Lung (tissue), 12 donors: ENCODE measurements around the gene CAMK4. TPM values are rescaled to one million over a fixed set of nuclear protein-coding genes. Genes with fewer than 3 reads are reported as not detected.

Source experiments
- ATAC-seq: fragments of 200-7000 bp; cut with Tn5 transposase; one replicate; pipeline ENCODE4 v1.9.1; 2020; ENCODE audit warnings: moderate number of reproducible peaks; ENCODE audit not compliant: insufficient read depth, low FRiP score
- DNase-seq, 3 donors: peaks; one replicate each; pipeline ENCODE4 v3.0.0-alpha.2; 2013 to 2017
- H3K27ac ChIP-seq, 2 donors: one replicate each; pipeline ENCODE4 v1.5.1; 2013; ENCODE audit warnings: mild to moderate bottlenecking in 2 of 2, moderate library complexity in 2 of 2, control low read depth in 1 of 2, inconsistent platforms in 1 of 2, low read depth in 1 of 2, low read length in 1 of 2
- H3K27me3 ChIP-seq, 3 donors: one replicate each; pipeline ENCODE4 v1.5.1; 2013; ENCODE audit warnings: low read length in 2 of 3; ENCODE audit not compliant: control insufficient read depth in 3 of 3, insufficient read depth in 3 of 3
- H3K36me3 ChIP-seq, 4 donors: one replicate each; pipeline ENCODE4 v1.5.1; 2013; ENCODE audit warnings: low read length in 4 of 4, mild to moderate bottlenecking in 1 of 4, moderate library complexity in 1 of 4; ENCODE audit not compliant: control insufficient read depth in 4 of 4, insufficient read depth in 4 of 4
- H3K4me1 ChIP-seq, 5 donors: one replicate each; pipeline ENCODE4 v1.5.1; 2013; ENCODE audit warnings: low read length in 5 of 5, mild to moderate bottlenecking in 2 of 5, moderate library complexity in 1 of 5; ENCODE audit not compliant: control insufficient read depth in 5 of 5, insufficient read depth in 5 of 5
- H3K4me3 ChIP-seq: one replicate; pipeline ENCODE4 v1.5.1; 2013; ENCODE audit warnings: mild to moderate bottlenecking, control low read depth, moderate library complexity
- H3K9ac ChIP-seq, 2 donors: one replicate each; pipeline ENCODE4 v1.5.1; 2013; ENCODE audit warnings: low read length in 2 of 2, control low read depth in 1 of 2; ENCODE audit not compliant: insufficient read depth in 1 of 2
- H3K9me3 ChIP-seq, 4 donors: one replicate each; pipeline ENCODE4 v1.5.1; 2013; ENCODE audit warnings: low read length in 3 of 4, mild to moderate bottlenecking in 1 of 4, moderate library complexity in 1 of 4; ENCODE audit not compliant: control insufficient read depth in 4 of 4, insufficient read depth in 3 of 4
- WGBS, 2 donors: extraction: QIAGEN DNeasy Blood & Tissue Kit; methylation state at CpG; one replicate each; pipeline ENCODE4 v1.1.7; 2013; 5-methylcytosine and 5-hydroxymethylcytosine counted together
- polyA plus RNA-seq, 2 donors: library from polyadenylated mRNA; stranded (reverse); fragments of 200-250 nt; gene quantifications; one replicate each; pipeline ENCODE4 v1.2.1, GENCODE V29; 2013
- total RNA-seq, 2 donors: library from RNA; depleted of rRNA in 1 of 2; stranded (reverse); fragments of >200 nt in 1 of 2; gene quantifications; one replicate each; pipeline ENCODE4 v1.2.1, GENCODE V29; 2014 to 2021
- TF ChIP-seq, protein P1 (sequence below): IDR thresholded peaks from 2 replicates; pipeline ENCODE4 v1.5.1; 2012; ENCODE audit warnings: mild to moderate bottlenecking; ENCODE audit errors: control extremely low read depth, extremely low read depth
- donor health status: control.
- donor health status: control.
- donor health status: Bipolar disorder and iron deficiency.
- donor health status: healthy.
- donor health status: DM: yes; HTN: yes; CAD: no.

Gene CAMK4
- total and polyA plus RNA-seq, 4 donors = 0.18 to 27.7 (median 0.73) TPM

DNA sequence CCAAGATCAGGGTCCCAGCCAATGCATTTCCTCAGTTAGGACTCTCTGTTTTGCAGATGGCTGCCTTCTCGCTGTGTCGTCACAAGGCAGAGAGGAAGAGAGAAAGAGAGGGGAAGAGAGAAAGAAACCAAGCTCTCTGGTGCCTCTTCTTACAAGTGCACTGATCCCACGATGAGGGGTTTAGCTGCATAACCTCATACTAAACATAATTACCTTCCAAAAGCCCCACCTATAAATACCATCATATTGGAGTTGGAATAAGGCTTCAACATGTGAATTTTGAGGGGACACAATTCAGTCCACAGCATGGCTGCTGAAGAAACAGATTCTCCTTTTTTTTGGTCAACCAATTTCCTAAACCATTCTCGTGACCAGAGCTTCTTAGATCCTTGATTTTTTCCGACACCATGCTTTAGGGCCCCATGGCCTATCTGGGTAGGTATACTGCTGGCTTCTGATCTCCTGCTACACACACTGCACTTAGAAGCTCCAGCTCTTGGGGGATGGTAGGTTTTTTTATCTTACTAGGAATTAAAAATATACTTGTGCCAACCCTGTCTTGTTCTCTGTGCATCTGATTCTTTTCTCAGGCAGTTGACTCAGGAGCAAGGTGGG is 5.1 kb downstream of the CAMK4 start:
- Histone ChIP-seq H3K27ac (no peak overlapping the region), H3K36me3 (no peaks in the 10 kb centered on the region), H3K4me3 (no peak overlapping the region), H3K4me1 (peaks cover 0 to 46% (median 0%) of the 10 kb centered on the region in 5 donors), H3K27me3 (peaks cover 0 to 4% (median 0%) of the 10 kb centered on the region in 3 donors), H3K9me3 (peaks cover 0 to 2% (median 0%) of the 10 kb centered on the region in 4 donors), H3K9ac (peak overlapping the region in 1 of 2 donors; percentile 43)
- DNase-seq = no peak
- WGBS, 2 donors = 81 to 86% methylated on average over 5 of the region's 5 CpGs
- TF ChIP-seq, protein P1, sequence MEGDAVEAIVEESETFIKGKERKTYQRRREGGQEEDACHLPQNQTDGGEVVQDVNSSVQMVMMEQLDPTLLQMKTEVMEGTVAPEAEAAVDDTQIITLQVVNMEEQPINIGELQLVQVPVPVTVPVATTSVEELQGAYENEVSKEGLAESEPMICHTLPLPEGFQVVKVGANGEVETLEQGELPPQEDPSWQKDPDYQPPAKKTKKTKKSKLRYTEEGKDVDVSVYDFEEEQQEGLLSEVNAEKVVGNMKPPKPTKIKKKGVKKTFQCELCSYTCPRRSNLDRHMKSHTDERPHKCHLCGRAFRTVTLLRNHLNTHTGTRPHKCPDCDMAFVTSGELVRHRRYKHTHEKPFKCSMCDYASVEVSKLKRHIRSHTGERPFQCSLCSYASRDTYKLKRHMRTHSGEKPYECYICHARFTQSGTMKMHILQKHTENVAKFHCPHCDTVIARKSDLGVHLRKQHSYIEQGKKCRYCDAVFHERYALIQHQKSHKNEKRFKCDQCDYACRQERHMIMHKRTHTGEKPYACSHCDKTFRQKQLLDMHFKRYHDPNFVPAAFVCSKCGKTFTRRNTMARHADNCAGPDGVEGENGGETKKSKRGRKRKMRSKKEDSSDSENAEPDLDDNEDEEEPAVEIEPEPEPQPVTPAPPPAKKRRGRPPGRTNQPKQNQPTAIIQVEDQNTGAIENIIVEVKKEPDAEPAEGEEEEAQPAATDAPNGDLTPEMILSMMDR = no peak
- ATAC-seq = no peak

DNA sequence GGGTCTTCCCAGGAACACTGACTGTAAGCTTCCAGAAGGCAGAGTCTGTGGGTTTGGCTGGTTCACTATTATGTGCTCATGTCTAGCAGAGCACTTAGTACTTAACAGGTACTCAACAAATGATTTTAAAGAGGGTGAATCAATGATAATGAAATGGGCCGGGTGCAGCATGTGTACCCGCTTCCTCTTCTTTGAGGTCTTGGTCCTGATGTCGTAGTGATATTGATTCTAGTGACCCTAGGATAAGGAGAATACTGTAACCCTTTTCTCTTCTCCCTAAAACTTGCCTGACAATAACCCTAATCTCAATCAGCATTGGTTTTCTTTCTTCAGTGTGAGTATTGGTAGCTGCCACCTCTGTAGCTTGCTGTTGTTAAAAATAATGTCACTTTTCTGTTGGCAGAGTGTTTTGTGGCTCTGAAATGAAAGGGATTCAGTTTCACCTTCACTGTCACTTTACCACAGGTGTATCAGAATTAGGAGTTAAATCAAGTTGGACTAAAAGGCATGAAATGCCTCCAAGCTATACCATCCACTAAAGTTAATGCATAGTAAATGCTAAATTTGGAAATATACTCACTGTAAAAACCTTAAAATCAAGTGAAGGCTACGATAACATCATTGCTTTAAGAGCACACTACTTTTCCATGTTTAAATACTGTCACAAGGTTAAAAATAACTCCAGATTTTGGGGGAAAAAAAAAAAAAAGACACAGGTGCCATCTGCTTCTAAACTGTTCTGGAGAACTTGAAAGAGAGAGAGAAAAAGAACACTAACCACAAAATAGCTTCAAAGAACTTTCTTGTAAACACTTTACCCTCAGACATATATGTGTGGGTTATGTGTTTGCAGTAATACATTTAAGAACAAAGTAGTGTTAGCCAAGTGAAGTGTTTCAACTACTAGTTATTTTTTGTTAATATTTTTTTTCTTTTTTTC is 6.0 kb downstream of the CAMK4 start:
- Histone ChIP-seq H3K36me3 (no peaks in the 10 kb centered on the region), H3K27ac (no peak overlapping the region), H3K27me3 (peaks cover 0 to 4% (median 0%) of the 10 kb centered on the region in 3 donors), H3K4me3 (no peak overlapping the region), H3K9ac (no peak overlapping the region), H3K9me3 (no peaks in the 10 kb centered on the region), H3K4me1 (peaks cover 0 to 42% (median 0%) of the 10 kb centered on the region in 5 donors)
- DNase-seq (peak in 1 of 3 donors; percentile 16), ATAC-seq (no peak)
- 77 to 86% methylated on average over 4 of the region's 4 CpGs for WGBS, 2 donors
- TF ChIP-seq, protein P1 = no peak

DNA sequence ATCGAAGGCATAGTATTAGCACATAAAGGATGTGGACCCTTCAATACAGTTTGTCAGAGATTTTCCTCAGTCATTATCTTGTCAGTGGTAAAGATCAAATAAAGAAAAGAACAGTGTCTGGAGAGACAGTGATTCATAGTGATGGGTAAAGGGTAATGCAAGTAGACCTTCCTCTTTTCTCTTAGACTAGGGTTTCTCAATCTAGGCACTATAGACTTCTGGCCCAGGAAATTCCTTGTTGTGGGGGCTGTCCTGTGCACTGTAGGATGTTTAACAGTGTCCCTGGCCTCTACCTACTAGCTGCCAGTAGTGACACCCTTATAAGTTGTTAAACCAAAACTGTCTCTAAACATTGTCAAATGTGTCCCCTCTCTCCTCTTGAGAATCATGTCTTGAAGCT is 6.9 kb downstream of the CAMK4 start:
- H3K4me3 ChIP-seq = no peak overlapping the region
- TF ChIP-seq, protein P1 = no peak
- no peak overlapping the region for H3K9ac ChIP-seq
- peaks cover 0 to 2% (median 0%) of the 10 kb centered on the region in 3 donors for H3K27me3 ChIP-seq
- ATAC-seq (no peak), DNase-seq (no peak)
- H3K36me3 ChIP-seq = no peaks in the 10 kb centered on the region
- H3K27ac ChIP-seq = no peak overlapping the region
- peaks cover 0 to 2% (median 0%) of the 10 kb centered on the region in 4 donors for H3K9me3 ChIP-seq
- 94 to 95% methylated on average over 1 of the region's 1 CpG for WGBS, 2 donors
- peaks cover 0 to 34% (median 0%) of the 10 kb centered on the region in 5 donors for H3K4me1 ChIP-seq
